GM23338 (cell line): ENCODE data around the gene RPUSD3.

ENCODE experiments used
- CREB1 ChIP-seq: fragments of 250-450 bp; sonication (Bioruptor Pico); IDR thresholded peaks from 2 replicates; pipeline ENCODE4 v1.5.0; 2020; ENCODE audit warnings: low read depth, mild to moderate bottlenecking, moderate library complexity
- CTCF ChIP-seq, 2 experiments: fragments of 200-600 bp in 1 of 2; sonication (generic) in 1 of 2; conservative IDR thresholded peaks; 2 replicates each; pipeline versions ENCODE4 v1.5.1 to v1.6.1; 2016 to 2017; ENCODE audit warnings: antibody characterized with exemption in 2 of 2, low read depth in 2 of 2, mild to moderate bottlenecking in 2 of 2, moderate library complexity in 1 of 2
- ETS1 ChIP-seq: IDR thresholded peaks from 2 replicates; pipeline ENCODE4 v1.6.1; 2016; ENCODE audit warnings: antibody characterized with exemption
- EZH2 ChIP-seq: fragments of 200-600 bp; sonication (generic); IDR thresholded peaks from one replicate; pipeline ENCODE4 v1.8.0; 2017; ENCODE audit warnings: antibody characterized with exemption, mild to moderate bottlenecking, low read depth; ENCODE audit not compliant: unreplicated experiment
- EZH2phosphoT487 ChIP-seq: fragments of 200-600 bp; sonication (generic); IDR thresholded peaks from one replicate; pipeline ENCODE4 v1.8.1; 2018; ENCODE audit warnings: antibody characterized with exemption; ENCODE audit not compliant: unreplicated experiment
- JUNB ChIP-seq: IDR thresholded peaks from one replicate; pipeline ENCODE4 v1.6.1; 2016; ENCODE audit warnings: antibody characterized with exemption; ENCODE audit not compliant: unreplicated experiment
- NANOG ChIP-seq: IDR thresholded peaks from 2 replicates; pipeline ENCODE4 v1.6.1; 2016; ENCODE audit warnings: antibody characterized with exemption, borderline replicate concordance
- POLR2AphosphoS5 ChIP-seq: IDR thresholded peaks from 2 replicates; pipeline ENCODE4 v1.6.1; 2016; ENCODE audit warnings: antibody characterized with exemption, low read depth
- REST ChIP-seq: IDR thresholded peaks from one replicate; pipeline ENCODE4 v1.6.1; 2018; ENCODE audit warnings: antibody characterized with exemption; ENCODE audit not compliant: unreplicated experiment
- ZNF114 ChIP-seq: fragments of 250-450 bp; sonication (Bioruptor Pico); IDR thresholded peaks from 2 replicates; pipeline ENCODE4 v1.5.0; 2020; ENCODE audit warnings: mild to moderate bottlenecking, moderate library complexity
- ZNF331 ChIP-seq: fragments of 250-450 bp; sonication (Bioruptor Pico); IDR thresholded peaks from 2 replicates; pipeline ENCODE4 v1.5.0; 2020; ENCODE audit warnings: low read depth, mild to moderate bottlenecking, moderate library complexity
- ZNF462 ChIP-seq: fragments of 250-450 bp; sonication (Bioruptor Pico); IDR thresholded peaks from 2 replicates; pipeline ENCODE4 v1.5.0; 2020; ENCODE audit warnings: mild to moderate bottlenecking, moderate library complexity

GRCh38 chr3:9831253-9831652 lies 12.6 kb downstream of the RPUSD3 start:
- TF ChIP-seq CTCF (conservative IDR thresholded peaks at IDR 0.05; ENCODE audit: low read depth in 2 of 2), result no peak
- no peak for TF ChIP-seq ZNF114 (CRISPR knock-in tag)
- no peak for TF ChIP-seq POLR2AphosphoS5
- no peak for TF ChIP-seq EZH2
- no peak for TF ChIP-seq EZH2phosphoT487
- TF ChIP-seq REST, result no peak
- TF ChIP-seq CREB1 (CRISPR knock-in tag), result no peak
- TF ChIP-seq ZNF331 (CRISPR knock-in tag), result no peak
- no peak for TF ChIP-seq JUNB
- no peak for TF ChIP-seq NANOG
- no peak for TF ChIP-seq ZNF462
- no peak for TF ChIP-seq ETS1
